CD14-positive monocyte (primary cell): ENCODE measurements around the gene NEK6. TPM values are rescaled to one million over a fixed set of nuclear protein-coding genes. Genes with fewer than 3 reads are reported as not detected.

ENCODE experiments used
- DNase-seq, 3 donors: peaks; one replicate each; pipeline ENCODE4 v3.0.0-alpha.2; 2011 to 2022
- H2AFZ ChIP-seq: 2 replicates; pipeline ENCODE4 v1.6.0; 2012; ENCODE audit warnings: mild to moderate bottlenecking, low read depth, low read length, inconsistent platforms; ENCODE audit not compliant: insufficient read depth, poor library complexity, severe bottlenecking
- H3K27ac ChIP-seq, 2 donors: 1 replicate in 1 of 2; 2 replicates in 1 of 2; pipeline ENCODE4 v1.5.1; 2012 to 2013; ENCODE audit warnings: low read length in 2 of 2, control low read depth in 1 of 2, inconsistent platforms in 1 of 2, low read depth in 1 of 2, mild to moderate bottlenecking in 1 of 2
- H3K27me3 ChIP-seq, 2 donors: one replicate each; pipeline versions ENCODE4 v1.6.0 to v1.6.1; 2011 to 2013; ENCODE audit warnings: low read length in 2 of 2; ENCODE audit not compliant: control insufficient read depth in 2 of 2, insufficient read depth in 2 of 2
- H3K36me3 ChIP-seq, 2 donors: replicated peaks in 1 of 2; 1 replicate in 1 of 2; 2 replicates in 1 of 2; pipeline versions ENCODE4 v1.5.1 to v1.6.1; 2012 to 2013; ENCODE audit warnings: low read length in 2 of 2, control low read depth in 1 of 2, inconsistent platforms in 1 of 2, mild to moderate bottlenecking in 1 of 2; ENCODE audit not compliant: insufficient read depth in 2 of 2, control insufficient read depth in 1 of 2
- H3K4me1 ChIP-seq, 2 donors: 1 replicate in 1 of 2; 2 replicates in 1 of 2; pipeline versions ENCODE4 v1.5.1 to v1.6.1; 2012 to 2013; ENCODE audit warnings: low read length in 2 of 2, control low read depth in 1 of 2, inconsistent platforms in 1 of 2, mild to moderate bottlenecking in 1 of 2, moderate library complexity in 1 of 2; ENCODE audit not compliant: insufficient read depth in 2 of 2, control insufficient read depth in 1 of 2
- H3K4me2 ChIP-seq: replicated peaks from 2 replicates; pipeline ENCODE3; 2012; ENCODE audit warnings: low read length, moderate library complexity, mild to moderate bottlenecking; ENCODE audit not compliant: poor library complexity, severe bottlenecking; ENCODE audit errors: extremely low read depth
- H3K4me3 ChIP-seq, 3 experiments: fragments of 200-600 bp in 1 of 3; sonication (generic) in 1 of 3; replicated peaks in 1 of 3; 1 replicate in 2 of 3; 2 replicates in 1 of 3; pipeline ENCODE4 v1.5.1; 2011 to 2013; ENCODE audit warnings: low read length in 3 of 3, mild to moderate bottlenecking in 3 of 3, control low read depth in 2 of 3, low read depth in 2 of 3, inconsistent platforms in 1 of 3, moderate library complexity in 1 of 3
- H3K79me2 ChIP-seq: 2 replicates; pipeline ENCODE4 v1.6.0; 2012; ENCODE audit warnings: mild to moderate bottlenecking, control low read depth, inconsistent platforms, low read length, moderate library complexity; ENCODE audit not compliant: insufficient read depth
- H3K9ac ChIP-seq: 2 replicates; pipeline ENCODE4 v1.6.0; 2017; ENCODE audit warnings: low read length, mild to moderate bottlenecking; ENCODE audit not compliant: insufficient read depth, poor library complexity, severe bottlenecking
- H3K9me3 ChIP-seq, 2 donors: replicated peaks in 1 of 2; 1 replicate in 1 of 2; 2 replicates in 1 of 2; pipeline versions ENCODE4 v1.5.1 to v1.6.1; 2012 to 2013; ENCODE audit warnings: low read length in 2 of 2, control low read depth in 1 of 2; ENCODE audit not compliant: control insufficient read depth in 1 of 2, insufficient read depth in 1 of 2
- H4K20me1 ChIP-seq: 2 replicates; pipeline ENCODE4 v1.6.0; 2012; ENCODE audit warnings: mild to moderate bottlenecking, low read length, control low read depth, moderate library complexity; ENCODE audit not compliant: insufficient read depth
- H3K27ac Mint-ChIP-seq, 7 donors: one replicate each; pipeline ENCODE4 v1.8.0; 2020; ENCODE audit warnings: mild to moderate bottlenecking in 7 of 7, mixed read lengths in 7 of 7, moderate library complexity in 6 of 7, inconsistent platforms in 2 of 7
- H3K27me3 Mint-ChIP-seq, 3 donors: one replicate each; pipeline ENCODE4 v1.8.0; 2021 to 2022; ENCODE audit warnings: low read depth in 3 of 3, mild to moderate bottlenecking in 3 of 3, mixed read lengths in 3 of 3, moderate library complexity in 3 of 3, inconsistent platforms in 1 of 3
- H3K36me3 Mint-ChIP-seq, 2 donors: one replicate each; pipeline ENCODE4 v1.8.0; 2020; ENCODE audit warnings: mixed read lengths in 2 of 2, inconsistent platforms in 1 of 2, mild to moderate bottlenecking in 1 of 2
- H3K4me1 Mint-ChIP-seq: one replicate; pipeline ENCODE4 v1.8.0; 2020; ENCODE audit warnings: mild to moderate bottlenecking, mixed read lengths
- H3K4me3 Mint-ChIP-seq, 2 donors: one replicate each; pipeline ENCODE4 v1.8.0; 2020; ENCODE audit warnings: mild to moderate bottlenecking in 2 of 2, mixed read lengths in 2 of 2, moderate library complexity in 1 of 2
- H3K9me3 Mint-ChIP-seq, 7 donors: one replicate each; pipeline ENCODE4 v1.8.0; 2020 to 2022; ENCODE audit warnings: mixed read lengths in 7 of 7, mild to moderate bottlenecking in 6 of 7, moderate library complexity in 6 of 7, inconsistent platforms in 2 of 7
- WGBS: methylation state at CpG from one replicate; pipeline ENCODE4 v1.1.5; 2013; ENCODE audit warnings: missing lambda C conversion rate; ENCODE audit not compliant: insufficient coverage; 5-methylcytosine and 5-hydroxymethylcytosine counted together
- intact Hi-C, 2 donors: fragments of 100-400 bp; cut with micrococcal nuclease; formaldehyde crosslinking; loops; one replicate each; pipeline versions ENCODE4 v1.15.0 to v1.15.1; 2023
- polyA plus RNA-seq, 3 donors: library from polyadenylated mRNA; depleted of rRNA in 1 of 3; unstranded in 2 of 3; stranded (reverse) in 1 of 3; fragments of 300-500 nt in 2 of 3; fragments of >200 nt in 1 of 3; fragmentation: Illumina TruSeq in 2 of 3; gene quantifications; 1 replicate in 2 of 3; 2 replicates in 1 of 3; pipeline ENCODE4 v1.2.3, GENCODE V29; 2012 to 2021
- TF ChIP-seq, protein P1 (sequence below): fragments of 200-600 bp; IDR thresholded peaks from one replicate; pipeline ENCODE4 v1.8.0; 2022; ENCODE audit warnings: antibody characterized with exemption, mild to moderate bottlenecking

The NEK6 gene
- polyA plus RNA-seq, 3 donors, result 26.1 to 46.0 (median 35.8) TPM

DNA sequence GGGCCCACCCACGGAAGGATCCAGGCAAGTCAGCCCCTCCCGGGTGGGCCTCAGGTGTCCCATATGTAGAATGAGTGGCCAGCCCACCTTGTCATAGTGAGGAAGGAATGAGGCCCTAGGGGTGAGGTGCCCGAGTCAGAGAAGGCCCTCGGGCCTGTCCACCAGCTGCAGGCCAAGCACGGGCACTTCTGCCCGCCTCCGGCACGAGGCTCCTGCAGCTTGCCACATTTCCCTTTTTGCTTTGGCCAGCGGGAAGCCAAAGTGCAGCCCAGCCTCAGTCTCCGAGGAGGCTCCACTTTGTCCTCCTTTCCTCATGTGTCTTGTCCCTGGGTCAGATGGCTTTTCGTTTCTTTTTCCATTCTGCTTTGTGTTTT, 84.6 kb downstream of the NEK6 start:
- Histone ChIP-seq H3K9ac (no peak overlapping the region), H3K27ac (peak overlapping the region in 1 of 2 donors; percentile 36), H3K79me2 (peaks cover 8% of the 10 kb centered on the region), H3K4me2 (no peak overlapping the region), H2AFZ (no peak overlapping the region), H3K4me1 (no peaks in the 10 kb centered on the region), H3K9me3 (no peaks in the 10 kb centered on the region), H3K36me3 (peaks cover 92 to 100% of the 10 kb centered on the region in 2 donors), H3K27me3 (no peaks in the 10 kb centered on the region), H3K4me3 (no peak overlapping the region), H4K20me1 (peaks cover 100% of the 10 kb centered on the region)
- Mint-ChIP-seq H3K4me3 (no peak overlapping the region), H3K27me3 (no peaks in the 10 kb centered on the region), H3K4me1 (no peaks in the 10 kb centered on the region), H3K9me3 (peaks cover 0 to 3% (median 0%) of the 10 kb centered on the region in 7 donors), H3K36me3 (peaks cover 65 to 96% of the 10 kb centered on the region in 2 donors), H3K27ac (peak overlapping the region in 2 of 7 donors; percentile 15 to 56)
- TF ChIP-seq, protein P1, sequence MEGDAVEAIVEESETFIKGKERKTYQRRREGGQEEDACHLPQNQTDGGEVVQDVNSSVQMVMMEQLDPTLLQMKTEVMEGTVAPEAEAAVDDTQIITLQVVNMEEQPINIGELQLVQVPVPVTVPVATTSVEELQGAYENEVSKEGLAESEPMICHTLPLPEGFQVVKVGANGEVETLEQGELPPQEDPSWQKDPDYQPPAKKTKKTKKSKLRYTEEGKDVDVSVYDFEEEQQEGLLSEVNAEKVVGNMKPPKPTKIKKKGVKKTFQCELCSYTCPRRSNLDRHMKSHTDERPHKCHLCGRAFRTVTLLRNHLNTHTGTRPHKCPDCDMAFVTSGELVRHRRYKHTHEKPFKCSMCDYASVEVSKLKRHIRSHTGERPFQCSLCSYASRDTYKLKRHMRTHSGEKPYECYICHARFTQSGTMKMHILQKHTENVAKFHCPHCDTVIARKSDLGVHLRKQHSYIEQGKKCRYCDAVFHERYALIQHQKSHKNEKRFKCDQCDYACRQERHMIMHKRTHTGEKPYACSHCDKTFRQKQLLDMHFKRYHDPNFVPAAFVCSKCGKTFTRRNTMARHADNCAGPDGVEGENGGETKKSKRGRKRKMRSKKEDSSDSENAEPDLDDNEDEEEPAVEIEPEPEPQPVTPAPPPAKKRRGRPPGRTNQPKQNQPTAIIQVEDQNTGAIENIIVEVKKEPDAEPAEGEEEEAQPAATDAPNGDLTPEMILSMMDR, result no peak
- WGBS, result 63% methylated on average over 6 of the region's 11 CpGs
- intact Hi-C loops, result no loop called here
- DNase-seq, result no peak

- H3K9ac ChIP-seq, result no peak overlapping the region
- peaks cover 8% of the 10 kb centered on the region for H3K79me2 ChIP-seq
- no peak overlapping the region for H3K4me3 ChIP-seq
- H3K36me3 Mint-ChIP-seq, result peaks cover 65 to 96% of the 10 kb centered on the region in 2 donors
- no peak overlapping the region for H3K4me2 ChIP-seq
- H3K9me3 ChIP-seq, result no peaks in the 10 kb centered on the region
- H3K9me3 Mint-ChIP-seq, result peaks cover 0 to 3% (median 0%) of the 10 kb centered on the region in 7 donors
- peaks cover 100% of the 10 kb centered on the region for H4K20me1 ChIP-seq
- WGBS, result 86% methylated on average over 16 of the region's 26 CpGs
- no peaks in the 10 kb centered on the region for H3K4me1 ChIP-seq
- H3K27me3 Mint-ChIP-seq, result no peaks in the 10 kb centered on the region
- peaks cover 92 to 100% of the 10 kb centered on the region in 2 donors for H3K36me3 ChIP-seq
- H3K4me3 Mint-ChIP-seq, result no peak overlapping the region
- H2AFZ ChIP-seq, result no peak overlapping the region
- peak overlapping the region in 1 of 2 donors; percentile 36 for H3K27ac ChIP-seq
- H3K4me1 Mint-ChIP-seq, result no peaks in the 10 kb centered on the region
- DNase-seq, result no peak
- TF ChIP-seq, protein P1, result no peak
- no peaks in the 10 kb centered on the region for H3K27me3 ChIP-seq
- peak overlapping the region in 3 of 7 donors; percentile 38 to 59 (median 56) for H3K27ac Mint-ChIP-seq
- intact Hi-C loops, result no loop called here
Measured at GRCh38 chr9:124342776-124343485, 85.2 kb downstream of the NEK6 start.
